ENCODE results near the gene STAB2. TPM values are rescaled to one million over a fixed set of nuclear protein-coding genes. Genes with fewer than 3 reads are reported as not detected.

STAB2 gene
- total RNA-seq, 2 experiments from 2014 or later = not detected

DNA sequence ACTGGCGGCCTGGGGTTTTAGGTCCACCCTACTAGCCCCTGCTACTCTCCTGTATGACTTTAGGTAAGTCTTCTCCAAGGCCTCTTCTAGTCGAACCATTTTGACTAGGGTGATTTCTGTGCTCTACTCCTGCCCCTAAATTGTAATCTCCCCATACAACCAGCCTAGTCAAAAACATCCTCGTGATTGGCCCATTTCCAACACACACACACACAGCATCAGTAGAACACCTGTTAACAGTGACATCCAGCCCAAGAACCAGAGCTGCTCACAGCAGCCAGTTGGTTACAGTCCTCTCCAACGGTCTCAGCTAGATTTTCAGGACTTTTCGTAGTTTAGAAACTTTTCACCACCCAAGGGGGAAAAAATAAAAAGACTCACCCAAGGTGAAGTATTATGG is 223.0 kb downstream of the STAB2 start:
- Histone ChIP-seq H3K36me3 (ENCODE audit: insufficient read depth, low read length) (no peaks in the 10 kb centered on the region), H4K20me1 (ENCODE audit: insufficient read depth, low read length) (no peaks in the 10 kb centered on the region), H3K4me3 (ENCODE audit: low read depth, low read length, poor library complexity, severe bottlenecking) (no peak overlapping the region), H3K27ac (ENCODE audit: low read depth, low read length, poor library complexity, severe bottlenecking) (no peak overlapping the region), H3K9me2 (ENCODE audit: insufficient read depth, low read length) (no peaks in the 10 kb centered on the region), H3K4me2 (ENCODE audit: low read length) (no peak overlapping the region), H3K9me3 (ENCODE audit: low read length) (no peaks in the 10 kb centered on the region), H3K79me2 (ENCODE audit: insufficient read depth, low read depth, low read length) (no peaks in the 10 kb centered on the region), H2AFZ (ENCODE audit: low read length) (no peak overlapping the region), H3K4me1 (ENCODE audit: insufficient read depth, low read length, poor library complexity, severe bottlenecking) (no peaks in the 10 kb centered on the region)
- no peak for DNase-seq (ENCODE audit: low spot score)
- intact Hi-C loops (cut with micrococcal nuclease; ENCODE audit: unreplicated experiment) = no loop called here
- TF ChIP-seq EZH2phosphoT487 (IDR thresholded peaks at IDR 0.05; ENCODE audit: borderline replicate concordance, low read depth, low read length) (no peak), CTCF (conservative IDR thresholded peaks at IDR 0.05; ENCODE audit: low read length) (no peak)
- CTCF ChIA-PET (ENCODE audit: unreplicated experiment) = no interaction called here
- no TSS peak for BruUV-seq (replicated peaks)
- POLR2A ChIA-PET = interaction anchor here (0.9 kb wide), 1 partner anchor 92 kb away, joined by 3 read pairs; no protein-coding TSS in a partner anchor

- DNase-seq (ENCODE audit: low spot score) = no peak
- H3K4me3 ChIP-seq (ENCODE audit: low read depth, low read length, poor library complexity, severe bottlenecking) = no peak overlapping the region
- H3K4me2 ChIP-seq (ENCODE audit: low read length) = no peak overlapping the region
- H3K4me1 ChIP-seq (ENCODE audit: insufficient read depth, low read length, poor library complexity, severe bottlenecking) = no peaks in the 10 kb centered on the region
- H3K9me3 ChIP-seq (ENCODE audit: low read length) = no peaks in the 10 kb centered on the region
- no peaks in the 10 kb centered on the region for H4K20me1 ChIP-seq (ENCODE audit: insufficient read depth, low read length)
- no peak overlapping the region for H2AFZ ChIP-seq (ENCODE audit: low read length)
- no peak for TF ChIP-seq CTCF (conservative IDR thresholded peaks at IDR 0.05; ENCODE audit: low read length)
- POLR2A ChIA-PET = interaction anchor here (0.9 kb wide), 1 partner anchor 59 kb away, joined by 4 read pairs; no protein-coding TSS in a partner anchor
- no peak overlapping the region for H3K27ac ChIP-seq (ENCODE audit: low read depth, low read length, poor library complexity, severe bottlenecking)
- H3K9me2 ChIP-seq (ENCODE audit: insufficient read depth, low read length) = no peaks in the 10 kb centered on the region
- CTCF ChIA-PET (ENCODE audit: unreplicated experiment) = no interaction called here
- H3K36me3 ChIP-seq (ENCODE audit: insufficient read depth, low read length) = no peaks in the 10 kb centered on the region
- no TSS peak for BruUV-seq (replicated peaks)
- H3K79me2 ChIP-seq (ENCODE audit: insufficient read depth, low read depth, low read length) = no peaks in the 10 kb centered on the region
- intact Hi-C loops (cut with micrococcal nuclease; ENCODE audit: unreplicated experiment) = no loop called here
Observed at GRCh38 chr12:103811791-103812190, 224.7 kb downstream of the STAB2 start.

DNA sequence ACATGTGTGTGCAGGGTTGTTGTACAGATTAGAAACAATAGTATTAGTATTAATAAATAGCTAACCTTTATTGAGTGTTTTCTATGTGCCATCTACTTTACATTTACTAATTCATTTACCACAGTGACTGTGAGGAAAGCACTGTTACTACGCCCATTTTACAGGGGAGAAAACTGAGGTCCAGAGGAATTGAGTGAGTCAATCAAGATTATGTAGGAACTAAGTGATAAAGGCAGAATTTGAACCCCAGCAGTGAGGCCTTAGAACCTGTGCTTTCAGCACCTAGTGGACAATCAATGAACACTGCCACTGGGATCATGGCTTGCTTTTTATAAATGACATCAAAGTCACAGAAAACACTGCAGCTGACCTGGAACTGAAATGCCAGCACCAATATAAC is 225.7 kb downstream of the STAB2 start:
- Histone ChIP-seq H3K27ac (ENCODE audit: low read depth, low read length, poor library complexity, severe bottlenecking) (no peak overlapping the region), H2AFZ (ENCODE audit: low read length) (no peak overlapping the region), H3K79me2 (ENCODE audit: insufficient read depth, low read depth, low read length) (no peaks in the 10 kb centered on the region), H3K9me3 (ENCODE audit: low read length) (no peaks in the 10 kb centered on the region), H3K36me3 (ENCODE audit: insufficient read depth, low read length) (no peaks in the 10 kb centered on the region), H3K4me2 (ENCODE audit: low read length) (no peak overlapping the region), H4K20me1 (ENCODE audit: insufficient read depth, low read length) (no peaks in the 10 kb centered on the region), H3K4me1 (ENCODE audit: insufficient read depth, low read length, poor library complexity, severe bottlenecking) (no peaks in the 10 kb centered on the region), H3K9me2 (ENCODE audit: insufficient read depth, low read length) (no peaks in the 10 kb centered on the region), H3K4me3 (ENCODE audit: low read depth, low read length, poor library complexity, severe bottlenecking) (no peak overlapping the region)
- CTCF ChIA-PET (ENCODE audit: unreplicated experiment) = no interaction called here
- BruUV-seq (replicated peaks) = no TSS peak
- DNase-seq (ENCODE audit: low spot score) = no peak
- intact Hi-C loops (cut with micrococcal nuclease; ENCODE audit: unreplicated experiment) = no loop called here
- POLR2A ChIA-PET = interaction anchor here (0.5 to 0.9 kb wide), 2 partner anchors 7 to 1983 kb away, joined by 3 to 4 read pairs; no protein-coding TSS in a partner anchor
- TF ChIP-seq EZH2phosphoT487 (IDR thresholded peaks at IDR 0.05; ENCODE audit: borderline replicate concordance, low read depth, low read length) = no peak
- TF ChIP-seq CTCF (conservative IDR thresholded peaks at IDR 0.05; ENCODE audit: low read length) = no peak
